H1 (cell line): ENCODE data around the gene CYP46A1.

Experiments
- CEBPB ChIP-seq: IDR thresholded peaks from 2 replicates; pipeline ENCODE4 v1.6.1; 2012; ENCODE audit warnings: low read depth, low read length
- CTCF ChIP-seq, 3 experiments: IDR thresholded peaks; 1 replicate in 2 of 3; 2 replicates in 1 of 3; pipeline versions ENCODE4 v1.5.1 to v1.6.1; 2011; ENCODE audit warnings: low read length in 3 of 3, mild to moderate bottlenecking in 3 of 3, inconsistent platforms in 2 of 3, low read depth in 1 of 3, moderate library complexity in 1 of 3; ENCODE audit not compliant: insufficient read depth in 1 of 3; ENCODE audit errors: control extremely low read depth in 1 of 3
- EP300 ChIP-seq, 2 experiments: IDR thresholded peaks; 1 replicate in 1 of 2; 2 replicates in 1 of 2; pipeline ENCODE4 v1.6.1; 2011 to 2012; ENCODE audit warnings: low read depth in 2 of 2, low read length in 2 of 2, mild to moderate bottlenecking in 2 of 2, borderline replicate concordance in 1 of 2, inconsistent platforms in 1 of 2, moderate library complexity in 1 of 2
- EZH2 ChIP-seq: fragments of 200-600 bp; sonication (generic); IDR thresholded peaks from 2 replicates; pipeline ENCODE4 v1.7.1; 2012; ENCODE audit warnings: low read depth, mild to moderate bottlenecking, moderate library complexity, low read length, inconsistent platforms; ENCODE audit not compliant: severe bottlenecking
- GTF2F1 ChIP-seq: IDR thresholded peaks from 2 replicates; pipeline ENCODE4 v1.6.1; 2012; ENCODE audit warnings: low read depth, low read length, improper control_type of control experiment, borderline replicate concordance
- JUND ChIP-seq: IDR thresholded peaks from 2 replicates; pipeline ENCODE4 v1.6.1; 2011; ENCODE audit warnings: mild to moderate bottlenecking, improper control_type of control experiment, low read length
- POLR2A ChIP-seq, 2 experiments: IDR thresholded peaks; 1 replicate in 1 of 2; 2 replicates in 1 of 2; pipeline ENCODE4 v1.6.1; 2011; ENCODE audit warnings: low read depth in 2 of 2, low read length in 2 of 2, mild to moderate bottlenecking in 2 of 2; ENCODE audit errors: control extremely low read depth in 1 of 2
- POLR2AphosphoS5 ChIP-seq: IDR thresholded peaks from 2 replicates; pipeline ENCODE4 v1.6.1; 2011; ENCODE audit warnings: low read depth, low read length
- SIN3A ChIP-seq, 2 experiments: IDR thresholded peaks in 1 of 2; conservative IDR thresholded peaks in 1 of 2; 2 replicates each; pipeline ENCODE4 v1.6.1; 2011 to 2012; ENCODE audit warnings: low read length in 2 of 2, improper control_type of control experiment in 1 of 2, low read depth in 1 of 2, mild to moderate bottlenecking in 1 of 2
- SRF ChIP-seq: IDR thresholded peaks from 2 replicates; pipeline ENCODE4 v1.6.1; 2011; ENCODE audit warnings: mild to moderate bottlenecking, low read depth, low read length, moderate library complexity
- TEAD4 ChIP-seq: IDR thresholded peaks from 2 replicates; pipeline ENCODE4 v1.6.1; 2012; ENCODE audit warnings: low read depth, low read length, inconsistent platforms, mixed read lengths
- ZNF274 ChIP-seq: IDR thresholded peaks from 2 replicates; pipeline ENCODE4 v1.7.0; 2012; ENCODE audit warnings: low read length, borderline replicate concordance; ENCODE audit errors: extremely low read depth
- TF ChIP-seq, protein P1 (sequence below): IDR thresholded peaks from 2 replicates; pipeline ENCODE4 v1.6.1; 2012; ENCODE audit warnings: inconsistent platforms

DNA sequence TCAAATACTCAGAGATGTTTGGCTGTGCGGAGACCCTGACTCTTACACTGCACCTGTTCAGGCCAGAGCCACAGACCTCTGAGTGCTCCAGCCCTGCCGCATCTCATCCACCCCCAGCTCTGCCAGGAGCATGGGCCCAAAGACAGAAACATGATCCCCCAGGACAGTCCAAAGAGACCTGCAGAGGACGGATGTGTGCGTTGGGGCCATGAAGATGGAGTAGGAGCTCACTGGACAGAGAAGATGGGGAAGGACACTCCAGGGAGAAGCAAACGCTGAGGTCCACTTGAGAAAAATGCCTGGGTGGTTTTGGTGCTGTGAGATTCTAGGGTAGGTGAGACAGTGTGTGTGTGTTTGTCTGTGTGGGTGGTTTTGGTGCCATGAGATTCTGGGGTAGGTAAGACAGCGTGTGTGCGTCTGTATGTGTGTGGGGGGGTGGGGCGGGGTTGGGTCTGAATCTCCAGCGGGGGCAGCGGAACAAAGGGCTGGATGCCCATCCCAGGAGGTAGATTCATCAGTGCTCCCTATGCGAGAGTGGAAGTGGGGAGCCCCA, 40.0 kb upstream of the CYP46A1 start:
- no peak for TF ChIP-seq POLR2A (IDR thresholded peaks at IDR 0.05; ENCODE audit: control extremely low read depth in 1 of 2, low read depth in 2 of 2, low read length in 2 of 2)
- TF ChIP-seq TEAD4 = no peak
- no peak for TF ChIP-seq CTCF (IDR thresholded peaks at IDR 0.05; ENCODE audit: control extremely low read depth in 1 of 3, insufficient read depth in 1 of 3, low read depth in 1 of 3, low read length in 3 of 3)
- no peak for TF ChIP-seq CEBPB
- TF ChIP-seq GTF2F1 = no peak
- TF ChIP-seq SIN3A (conservative IDR thresholded peaks at IDR 0.05 in 1 of 2, IDR thresholded peaks at IDR 0.05 in 1 of 2; ENCODE audit: low read depth in 1 of 2, low read length in 2 of 2) = no peak
- TF ChIP-seq EZH2 = no peak
- TF ChIP-seq POLR2AphosphoS5 = no peak
- TF ChIP-seq EP300 (IDR thresholded peaks at IDR 0.05; ENCODE audit: borderline replicate concordance in 1 of 2, low read depth in 2 of 2, low read length in 2 of 2) = no peak
- TF ChIP-seq SRF = no peak
- TF ChIP-seq JUND = no peak
- TF ChIP-seq, protein P1, sequence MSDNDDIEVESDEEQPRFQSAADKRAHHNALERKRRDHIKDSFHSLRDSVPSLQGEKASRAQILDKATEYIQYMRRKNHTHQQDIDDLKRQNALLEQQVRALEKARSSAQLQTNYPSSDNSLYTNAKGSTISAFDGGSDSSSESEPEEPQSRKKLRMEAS = no peak
- TF ChIP-seq ZNF274 = no peak
